CMK (cell line): ENCODE data around the gene BTLA.
"Not testable (repeated sequence)": the region's sequence is repeated elsewhere in the genome, so short reads cannot be mapped to it uniquely, and the experiment has no call there.

Experiments
- DNase-seq: peaks from one replicate; pipeline ENCODE4 v3.0.0-alpha.2; 2010; ENCODE audit warnings: low read depth

BTLA gene, protein sequence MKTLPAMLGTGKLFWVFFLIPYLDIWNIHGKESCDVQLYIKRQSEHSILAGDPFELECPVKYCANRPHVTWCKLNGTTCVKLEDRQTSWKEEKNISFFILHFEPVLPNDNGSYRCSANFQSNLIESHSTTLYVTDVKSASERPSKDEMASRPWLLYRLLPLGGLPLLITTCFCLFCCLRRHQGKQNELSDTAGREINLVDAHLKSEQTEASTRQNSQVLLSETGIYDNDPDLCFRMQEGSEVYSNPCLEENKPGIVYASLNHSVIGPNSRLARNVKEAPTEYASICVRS

DNA sequence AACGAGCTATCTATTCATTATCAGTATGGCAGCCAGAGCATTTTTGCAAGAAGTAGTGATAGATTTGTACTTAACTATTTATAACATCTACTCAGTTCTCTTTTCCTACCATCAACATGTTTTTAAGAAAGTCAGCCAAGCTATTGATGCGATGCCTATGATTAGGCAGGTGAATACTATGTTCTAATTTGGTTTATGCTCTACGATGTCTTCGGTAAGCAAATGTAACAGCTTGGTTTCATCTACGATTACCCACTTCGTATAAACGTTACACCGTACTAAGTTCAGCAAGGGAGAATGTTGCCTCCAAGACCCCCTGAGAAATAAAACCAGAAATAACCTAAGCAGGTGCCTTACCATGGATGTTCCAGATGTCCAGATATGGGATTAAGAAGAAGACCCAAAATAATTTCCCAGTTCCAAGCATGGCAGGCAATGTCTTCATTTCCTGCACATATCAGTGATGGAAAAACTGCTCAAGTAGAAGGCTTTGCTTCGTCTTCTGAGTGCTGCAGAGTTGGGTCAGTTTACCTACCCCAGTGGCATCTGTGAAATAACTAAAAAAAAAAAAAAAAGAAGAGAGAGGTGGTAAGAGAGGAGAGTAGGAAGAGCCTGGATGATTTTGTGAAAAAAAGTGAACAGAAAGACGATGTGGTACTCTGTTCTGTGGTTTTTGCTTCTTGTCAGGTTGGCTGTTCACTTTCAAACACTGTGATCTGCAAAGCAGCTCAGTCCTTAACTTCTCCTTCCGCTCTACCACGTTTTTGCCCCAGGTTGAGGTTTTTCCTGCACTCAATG is at the start of gene BTLA:
TSS of gene BTLA (minus strand) at position 559 of the 798 bp plus-strand sequence. CDS start at position 445, 114 bp downstream.
- no peak for DNase-seq

DNA sequence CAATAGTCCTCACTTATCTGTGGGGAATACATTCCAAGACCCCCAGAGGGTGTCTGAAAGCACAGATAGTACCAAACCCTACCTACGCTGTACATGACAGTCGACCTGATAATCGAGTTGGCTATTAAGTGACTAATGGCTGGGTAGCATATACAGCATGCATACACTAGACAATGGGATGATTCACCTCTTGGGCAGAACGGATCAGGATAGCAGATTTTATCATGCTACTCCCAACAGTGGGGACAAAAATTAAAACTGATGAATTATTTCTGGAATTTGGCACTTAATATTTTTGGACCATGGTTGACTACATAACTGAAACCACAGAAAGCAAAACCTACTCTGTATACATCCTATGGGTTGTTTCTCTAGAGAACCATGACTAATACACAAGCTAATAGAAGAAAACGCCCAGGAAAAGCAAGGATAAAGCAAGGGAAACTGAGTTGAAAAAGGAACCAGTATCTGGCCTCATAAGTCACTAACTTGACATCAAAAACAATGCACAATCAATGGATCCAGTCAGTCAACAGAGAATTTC is 47.0 kb upstream of the BTLA start:
- DNase-seq: no peak

DNA sequence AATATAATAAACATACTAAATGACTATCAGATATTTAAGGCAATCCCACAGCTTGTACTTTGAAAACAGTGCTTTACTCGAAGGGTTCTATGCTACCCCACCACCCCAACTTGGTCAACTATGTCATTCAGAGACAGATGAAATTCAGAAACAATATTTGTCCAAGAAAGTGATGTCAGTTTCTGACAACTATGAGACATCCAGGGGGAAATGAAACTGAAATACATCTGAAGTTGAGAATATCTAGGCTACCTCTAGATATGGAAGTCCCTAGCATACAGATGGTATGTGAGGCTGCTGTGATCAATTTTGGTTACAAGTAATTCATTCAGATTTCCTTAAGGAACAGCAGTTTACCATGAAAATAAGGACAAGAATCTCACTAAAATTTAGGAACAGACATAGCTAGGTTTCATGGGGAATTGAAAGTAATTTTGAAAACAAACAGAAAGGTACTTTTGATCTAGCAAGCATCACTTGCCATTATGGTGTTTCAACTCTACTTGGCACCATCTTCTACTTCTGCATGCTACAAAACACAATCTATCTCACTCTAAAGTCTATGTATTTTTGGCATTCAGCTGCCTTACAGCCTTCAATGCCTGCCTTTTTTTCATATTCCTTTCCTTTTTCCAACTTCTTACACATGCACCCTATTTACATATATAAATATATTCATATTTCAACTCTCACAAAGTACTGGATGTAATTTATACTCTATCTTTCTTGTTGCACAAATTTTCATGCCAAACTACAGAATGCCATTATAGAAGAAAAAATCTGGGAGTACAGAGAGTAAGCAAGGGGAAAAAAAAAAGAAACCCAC is 40.8 kb upstream of the BTLA start:
- DNase-seq: no peak

DNA sequence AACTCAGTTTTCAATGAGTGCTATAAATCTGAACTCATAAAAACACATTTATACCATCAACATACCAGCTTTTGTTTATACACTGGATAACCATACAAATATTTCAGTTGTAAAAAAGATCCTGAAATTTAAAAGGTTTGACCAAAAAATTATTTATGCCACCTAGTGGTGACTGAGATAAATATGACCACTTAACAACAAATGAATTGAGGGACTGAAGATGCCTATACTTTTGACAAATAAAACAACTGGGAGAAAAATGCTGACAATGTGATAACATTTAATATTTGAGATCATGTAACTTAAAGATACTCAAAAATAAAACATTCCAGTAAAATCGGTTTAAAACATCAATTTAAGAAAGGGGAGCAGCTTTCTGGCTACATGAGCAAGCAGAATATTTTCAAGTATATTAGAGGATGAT is 32.1 kb upstream of the BTLA start:
- no peak for DNase-seq

DNA sequence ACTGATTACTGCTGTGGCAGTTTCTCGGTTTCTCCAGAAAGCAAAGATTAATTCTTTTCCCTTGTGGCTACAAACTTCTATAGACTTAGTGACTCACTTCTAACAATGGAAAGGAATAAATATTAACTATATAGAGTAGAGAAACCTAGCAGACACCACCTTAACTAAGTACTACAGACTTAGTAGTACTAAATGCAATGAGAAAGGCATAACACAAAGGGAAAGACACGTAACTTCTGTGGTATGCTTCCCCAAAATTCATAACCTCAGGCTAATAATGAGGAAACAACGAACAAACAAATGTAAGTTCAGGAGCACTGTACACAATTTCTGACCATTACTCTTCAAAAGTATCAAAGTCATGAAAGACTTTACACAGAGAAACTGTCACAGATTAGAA is 31.3 kb upstream of the BTLA start:
- DNase-seq: no peak

DNA sequence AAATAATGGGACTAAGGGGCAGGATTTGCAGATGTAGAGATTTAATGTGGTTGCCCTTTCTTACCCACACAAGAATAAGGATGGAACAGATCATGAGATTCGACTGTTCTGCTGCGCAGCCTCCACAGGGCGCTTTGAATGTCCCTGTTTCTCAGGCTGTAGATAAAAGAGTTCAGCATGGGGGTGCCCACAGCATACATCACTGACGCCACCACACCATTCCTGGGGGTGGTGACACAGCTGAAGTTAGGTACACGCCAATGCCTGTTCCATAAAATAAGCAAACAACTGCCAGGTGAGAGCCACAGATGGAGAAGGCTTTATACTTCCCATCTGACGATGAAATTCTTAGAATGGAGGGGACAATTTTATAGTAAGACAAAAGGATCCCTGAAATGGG is 24.9 kb upstream of the BTLA start:
- not testable (repeated sequence) for DNase-seq

DNA sequence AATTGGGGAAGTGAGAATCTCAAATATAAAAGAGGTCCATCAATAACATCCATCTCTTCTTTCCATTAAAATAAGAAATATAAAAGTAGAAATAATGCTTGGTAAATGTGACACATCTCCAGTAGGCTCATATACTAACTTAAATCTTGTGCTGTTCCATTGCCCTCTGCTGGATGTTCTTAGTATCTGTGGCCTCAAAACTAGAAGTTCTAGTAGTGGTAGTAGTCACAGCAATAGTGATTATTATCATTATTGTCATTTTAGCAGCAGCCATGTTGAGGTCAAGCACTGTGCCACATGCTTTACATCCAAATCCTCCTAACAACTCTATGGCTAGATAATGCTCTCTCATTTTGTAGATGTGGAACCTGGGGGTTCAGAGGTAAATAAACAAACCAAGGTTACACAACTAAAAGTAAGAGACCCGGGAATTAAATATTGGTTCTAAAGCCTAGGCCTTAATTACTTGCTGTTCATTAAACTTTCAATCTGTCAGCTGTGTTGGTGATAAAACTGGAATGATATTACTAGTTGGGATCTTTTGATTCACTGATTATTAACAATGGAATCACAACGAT is 20.2 kb upstream of the BTLA start:
- no peak for DNase-seq

DNA sequence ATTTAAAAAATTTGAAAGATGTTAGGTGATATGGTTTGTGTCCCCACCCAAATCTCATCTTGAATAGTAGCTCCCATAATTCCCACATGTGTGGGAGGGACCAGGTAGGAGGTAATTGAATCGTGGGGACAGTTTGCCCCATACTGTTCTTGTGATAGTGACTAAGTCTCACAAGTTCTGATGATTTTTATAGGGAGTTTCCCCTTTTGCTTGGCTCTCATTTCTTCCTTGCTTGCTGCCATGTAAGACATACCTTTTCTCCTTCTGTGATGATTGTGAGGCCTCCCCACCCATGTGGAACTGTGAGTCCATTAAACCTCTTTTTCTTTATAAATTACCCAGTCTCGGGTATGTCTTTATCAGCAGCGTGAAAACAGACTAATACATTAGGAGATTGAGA is 19.7 kb upstream of the BTLA start:
- not testable (repeated sequence) for DNase-seq

DNA sequence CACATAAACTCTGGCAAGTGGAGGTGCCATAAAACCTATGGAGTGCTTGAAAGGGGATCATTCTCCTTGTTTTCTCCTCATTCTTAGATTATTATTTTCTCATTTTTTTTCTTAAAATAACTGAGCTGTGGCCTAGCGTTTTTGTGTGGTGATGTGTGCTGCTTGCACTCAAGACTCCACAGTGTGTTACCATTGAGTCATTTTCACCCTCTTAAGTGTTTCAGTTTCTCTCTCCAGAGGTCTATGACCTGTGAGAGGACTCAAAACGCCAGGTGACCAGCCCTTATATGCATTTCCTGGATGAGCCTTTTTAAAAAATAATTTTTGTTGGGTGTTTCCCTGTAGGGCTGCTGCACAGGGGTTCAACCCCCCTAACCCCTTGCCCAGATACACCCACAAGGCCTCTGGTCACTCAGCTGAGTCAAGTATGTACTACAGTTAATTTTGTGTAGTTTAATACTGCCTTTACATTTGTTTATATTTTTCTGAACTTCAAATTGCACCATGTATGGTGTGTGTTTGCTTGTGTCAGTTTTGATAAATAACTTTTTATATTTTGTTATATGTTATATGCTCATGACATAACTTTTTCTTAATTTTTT is 15.4 kb upstream of the BTLA start:
- no peak for DNase-seq

DNA sequence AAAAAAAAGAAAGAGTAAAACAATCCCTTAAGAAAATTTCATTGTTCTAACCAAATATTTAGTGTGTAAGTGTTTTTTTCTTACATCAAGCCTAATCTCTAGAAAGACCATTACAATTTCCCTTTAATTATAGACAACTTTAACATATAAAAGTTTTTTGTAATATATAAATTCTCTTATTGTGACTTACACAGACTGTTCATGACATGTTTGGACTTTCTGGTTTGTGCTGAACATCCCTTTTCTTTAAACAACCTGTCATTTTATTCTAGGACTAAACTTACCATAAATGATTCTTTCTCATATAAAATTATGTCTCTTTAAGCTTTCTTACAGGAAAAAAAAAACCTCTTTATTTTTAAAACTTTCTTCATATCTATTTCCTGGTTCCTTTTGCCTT is 13.0 kb upstream of the BTLA start:
- DNase-seq: no peak

DNA sequence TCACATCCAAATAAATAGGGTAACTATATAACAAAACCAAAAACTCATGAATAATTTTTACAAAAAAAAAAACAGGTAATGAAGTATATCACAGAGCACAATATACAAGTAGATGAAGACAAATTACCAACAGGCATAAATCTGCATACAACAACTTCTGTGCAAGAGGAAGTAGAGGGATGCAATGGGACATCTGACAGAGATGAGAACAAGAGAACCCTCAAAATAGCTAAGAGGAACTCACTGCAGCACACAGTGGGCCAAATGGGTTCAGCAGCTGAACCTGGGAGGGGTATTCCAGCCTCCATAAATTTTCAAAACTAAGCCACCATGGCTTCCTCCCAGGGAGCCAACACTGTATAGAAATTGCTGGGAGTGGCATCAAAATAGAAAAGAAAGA is 9.6 kb upstream of the BTLA start:
- no peak for DNase-seq

DNA sequence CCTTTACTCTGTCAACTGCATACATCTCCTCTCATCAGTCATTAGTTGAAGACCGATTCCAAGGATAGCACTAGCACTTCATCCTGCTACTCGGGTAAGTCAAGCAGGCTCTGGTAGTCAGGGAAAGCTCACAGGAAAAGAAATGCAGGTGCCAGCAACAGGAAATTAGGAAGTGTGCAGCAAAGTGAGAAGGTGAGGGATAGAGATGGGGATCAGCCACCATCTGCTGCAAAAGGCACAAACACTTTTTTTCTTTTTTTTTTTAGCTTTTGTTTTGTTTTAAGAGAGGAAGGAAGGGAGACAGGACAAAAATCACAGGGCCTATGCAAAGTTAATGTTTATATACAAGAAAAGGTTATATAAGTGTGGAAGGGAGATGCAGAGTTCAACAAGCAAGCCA is 9.0 kb upstream of the BTLA start:
- DNase-seq: no peak

DNA sequence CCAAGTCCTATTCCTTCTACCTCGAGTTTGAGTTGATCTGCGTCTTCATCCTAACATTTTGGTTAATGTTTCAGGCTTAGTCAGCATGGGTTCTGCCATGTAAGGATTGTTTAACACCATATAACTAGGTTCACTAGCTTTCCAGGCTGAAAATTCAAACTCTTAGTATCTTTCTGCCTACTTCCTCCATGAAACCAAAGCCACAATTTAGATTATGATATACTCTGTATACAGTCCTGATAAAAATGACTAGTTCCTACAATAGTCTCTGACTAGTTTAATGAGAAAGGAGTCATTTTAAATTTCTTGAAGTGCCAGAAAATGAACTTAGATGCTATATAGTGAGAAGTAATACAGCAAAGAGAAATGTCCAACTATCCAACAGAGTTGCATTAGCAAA is 6.6 kb upstream of the BTLA start:
- DNase-seq: no peak

DNA sequence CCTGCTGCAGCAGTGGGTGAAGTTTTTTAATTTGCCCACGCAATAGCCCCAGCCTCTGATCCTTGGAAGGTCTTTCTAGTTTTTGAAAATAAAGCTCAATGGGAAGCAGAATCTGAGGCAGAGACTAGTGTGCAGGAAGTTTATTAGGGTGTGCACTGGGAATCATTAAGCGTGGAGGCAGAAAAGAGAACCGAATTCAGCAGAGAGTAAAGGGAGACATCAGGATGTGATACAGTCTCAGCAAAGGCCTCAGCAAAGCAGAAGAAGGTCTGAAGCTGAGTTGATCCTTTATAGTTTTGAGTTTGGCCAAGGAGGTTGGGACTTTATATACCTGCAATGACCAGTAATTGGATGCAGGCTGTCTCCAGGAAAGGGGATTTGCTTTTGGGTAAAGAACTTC is 4.9 kb upstream of the BTLA start:
- no peak for DNase-seq

DNA sequence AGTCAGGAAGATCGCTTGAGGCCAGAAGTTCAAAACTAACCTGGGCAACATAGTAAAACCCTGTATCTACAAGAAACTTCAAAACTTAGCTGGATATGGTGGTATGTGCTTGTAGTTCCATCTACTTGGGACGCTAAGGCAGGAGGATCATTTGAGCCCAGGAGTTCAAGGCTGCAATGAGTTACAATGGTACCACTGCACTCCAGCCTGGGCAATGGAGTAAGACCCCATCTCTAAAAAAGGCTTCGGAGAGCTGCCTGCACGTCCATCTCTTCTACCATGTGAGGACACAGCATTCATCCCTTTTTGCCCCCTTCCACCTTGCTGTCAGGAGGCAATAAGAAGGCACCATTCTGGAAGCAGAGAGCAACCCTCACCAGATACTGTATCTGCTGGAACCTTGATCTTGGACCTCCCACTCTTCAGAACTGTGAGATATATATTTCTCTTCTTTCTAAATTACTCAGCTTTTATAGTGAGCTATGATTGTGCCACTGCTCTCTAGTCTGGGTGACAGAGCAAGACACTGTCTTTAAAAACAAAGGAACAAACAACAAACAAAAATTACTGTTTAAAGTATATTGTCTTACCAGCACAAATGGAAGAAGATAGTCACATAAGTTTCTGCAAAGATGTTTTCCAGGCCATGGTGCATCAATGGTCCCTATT is 4.2 kb upstream of the BTLA start:
- DNase-seq: no peak

DNA sequence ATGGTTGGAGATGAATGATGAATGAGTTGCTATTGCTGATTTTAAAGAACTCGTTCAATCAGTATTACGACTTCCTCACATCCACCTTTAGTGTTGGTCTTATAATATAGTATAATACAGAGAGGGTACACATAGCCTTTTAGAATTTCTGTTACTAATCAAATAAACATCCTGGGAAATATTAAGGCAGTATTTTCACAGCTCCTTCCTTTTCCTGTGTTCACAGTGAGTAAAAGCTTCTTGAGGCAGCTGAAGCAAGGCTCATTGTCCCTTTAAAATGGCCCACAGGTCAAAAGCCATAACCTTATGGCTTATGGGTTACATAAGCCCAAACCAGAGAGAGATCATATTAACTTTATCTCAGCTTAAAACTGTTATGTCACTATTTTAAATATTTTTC is 1.3 kb upstream of the BTLA start:
- no peak for DNase-seq

DNA sequence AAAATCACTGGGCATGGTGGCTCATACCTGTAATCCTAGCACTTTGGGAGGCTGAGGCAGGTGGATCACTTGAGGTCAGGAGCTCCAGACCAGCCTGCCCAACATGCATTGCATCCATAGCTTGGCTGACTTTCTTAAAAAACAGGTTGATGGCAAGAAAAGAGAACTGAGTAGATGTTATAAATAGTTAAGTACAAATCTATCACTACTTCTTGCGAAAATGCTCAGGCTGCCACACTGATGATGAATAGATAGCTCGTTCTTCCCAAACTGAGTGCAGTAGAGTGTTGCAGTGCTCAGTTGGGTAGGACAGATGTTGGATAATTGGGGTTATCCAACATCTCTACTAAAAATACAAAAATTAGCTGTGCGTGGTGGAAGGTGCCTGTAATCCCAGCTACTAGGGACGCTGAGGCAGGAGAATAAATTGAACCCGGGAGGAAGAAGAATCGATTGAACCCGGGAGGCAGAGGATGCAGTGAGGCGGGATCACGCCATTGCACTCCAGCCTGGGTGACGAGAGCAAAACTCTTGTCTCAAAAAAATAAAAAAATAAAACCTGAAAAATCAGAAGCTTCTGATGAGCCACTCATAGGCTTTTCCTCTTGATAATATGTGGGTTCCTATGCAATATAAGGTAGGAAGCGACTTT is 1.2 kb downstream of the BTLA start:
- no peak for DNase-seq

DNA sequence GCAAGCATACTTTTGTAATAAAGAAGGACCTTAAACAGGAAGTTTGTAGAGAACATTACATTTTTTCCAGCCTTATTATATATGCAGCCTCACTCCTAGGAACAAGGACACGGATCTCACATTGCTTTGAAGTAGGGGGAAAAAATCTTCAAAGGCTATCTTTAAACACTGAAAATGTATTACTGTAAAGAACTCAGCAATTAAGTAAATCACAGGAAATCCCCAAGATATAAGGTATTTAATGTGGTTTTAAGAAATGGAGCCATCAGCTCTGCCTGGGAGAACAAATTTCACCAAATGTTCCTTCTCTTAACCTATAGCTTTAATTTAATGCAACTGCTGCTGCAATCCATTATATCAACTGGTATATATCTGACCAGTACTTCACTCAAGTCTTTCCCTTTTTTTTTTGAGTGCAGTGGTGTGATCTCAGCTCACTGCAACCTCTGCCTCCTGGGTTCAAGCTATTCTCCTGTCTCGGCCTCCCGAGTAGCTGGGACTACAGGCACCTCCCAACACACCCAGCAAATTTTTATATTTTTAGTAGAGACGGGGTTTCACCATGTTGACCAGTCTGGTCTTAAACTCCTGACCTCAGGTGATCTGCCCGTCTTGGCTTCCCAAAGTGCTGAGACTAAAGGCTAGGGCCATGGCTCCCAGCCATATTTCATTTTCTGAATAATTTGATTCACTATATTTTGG is 2.8 kb downstream of the BTLA start:
- no peak for DNase-seq

DNA sequence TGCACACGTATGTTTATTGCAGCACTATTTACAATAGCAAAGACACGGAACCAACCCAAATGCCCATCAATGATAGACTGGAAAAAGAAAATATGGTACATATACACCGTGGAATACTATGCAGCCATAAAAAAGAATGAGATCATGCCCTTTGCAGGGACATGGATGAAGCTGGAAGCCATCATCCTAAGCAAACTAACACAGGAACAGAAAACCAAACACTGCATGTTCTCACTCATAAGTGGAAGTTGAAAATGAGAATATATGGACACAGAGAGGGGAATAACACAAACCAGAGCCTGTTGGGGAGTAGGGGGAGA is 4.9 kb downstream of the BTLA start:
- DNase-seq: not testable (repeated sequence)

DNA sequence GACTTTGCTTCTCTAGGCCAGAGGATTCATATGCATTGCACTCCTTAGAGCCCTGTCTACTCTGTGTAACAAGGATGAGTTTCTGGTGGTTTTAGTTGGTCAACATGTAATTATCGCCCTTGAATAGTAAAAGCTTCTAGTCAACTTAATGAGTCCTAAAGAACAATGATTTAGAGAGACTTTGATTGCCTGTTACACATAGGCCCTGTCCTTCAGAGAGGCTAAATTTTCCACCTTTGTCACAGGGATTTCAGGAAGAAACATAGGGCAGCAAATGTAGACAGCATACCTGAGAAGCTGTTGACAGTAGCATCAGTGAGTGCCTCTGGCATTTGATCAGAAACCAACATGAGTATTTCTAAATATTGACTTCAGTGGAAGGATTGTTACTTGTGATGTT is 7.1 kb downstream of the BTLA start:
- DNase-seq: no peak
